ENCODE results near the gene RASA4.
"Not testable (repeated sequence)": the region's sequence is repeated elsewhere in the genome, so short reads cannot be mapped to it uniquely, and the experiment has no call there.

The RASA4 gene

DNA sequence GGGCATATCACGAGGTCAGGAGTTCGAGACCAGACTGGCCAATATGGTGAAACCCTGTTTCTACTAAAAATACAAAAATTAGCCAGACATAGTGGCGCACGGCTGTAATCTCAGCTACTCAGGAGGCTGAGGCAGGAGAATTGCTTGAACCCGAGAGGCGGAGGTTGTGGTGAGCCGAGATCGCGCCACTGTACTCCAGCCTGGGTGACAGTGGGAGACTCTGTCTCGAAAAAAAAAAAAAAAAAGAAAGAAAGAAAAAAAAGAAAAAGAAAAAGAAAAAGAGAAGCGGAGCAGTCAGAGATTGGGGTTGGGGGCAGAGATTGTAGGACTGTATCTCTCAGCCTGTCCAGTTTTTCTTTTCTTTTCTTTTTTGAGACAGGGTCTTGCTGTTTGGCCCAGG, 73.8 kb downstream of the RASA4 start:
- not testable (repeated sequence) for DNase-seq (ENCODE audit: low spot score)

DNA sequence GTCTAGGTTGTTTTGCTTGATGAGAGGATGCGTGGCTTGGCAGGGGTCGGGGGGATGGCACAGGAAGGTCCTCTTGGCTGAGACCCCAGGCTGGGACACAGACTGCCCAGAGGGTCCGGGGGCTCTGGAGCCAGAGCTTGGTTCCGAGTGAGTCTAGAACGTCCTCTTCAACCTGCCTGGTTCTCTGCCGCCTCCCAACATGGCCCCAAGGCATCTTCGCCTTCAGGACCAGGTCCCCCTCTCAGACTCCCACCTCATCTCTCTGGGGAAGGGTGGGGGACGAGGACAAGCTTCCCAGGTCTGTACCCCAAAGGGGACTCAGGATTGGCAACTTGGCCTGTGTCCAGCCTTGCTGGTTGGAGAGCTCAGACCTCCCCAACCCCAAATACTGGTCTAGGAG, 74.5 kb downstream of the RASA4 start:
- not testable (repeated sequence) for DNase-seq (ENCODE audit: low spot score)

DNA sequence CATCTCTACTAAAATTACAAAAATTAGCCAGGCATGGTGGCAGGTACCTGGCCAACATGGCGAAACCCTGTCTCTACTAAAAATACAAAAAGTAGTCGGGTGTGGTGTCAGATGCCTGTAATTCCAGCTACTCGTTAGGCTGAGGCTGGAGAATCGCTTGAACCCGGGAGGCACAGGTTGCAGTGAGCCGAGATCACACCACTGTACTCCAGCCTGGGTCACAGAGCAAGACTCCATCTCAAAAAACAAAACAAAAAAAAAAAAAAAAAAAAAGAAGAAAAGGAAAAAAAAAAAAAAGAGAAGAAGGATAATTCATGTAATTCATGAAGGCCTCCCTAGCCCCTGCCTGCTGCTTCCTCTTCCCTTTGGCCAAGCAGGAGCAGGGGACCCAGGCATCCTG, 76.0 kb downstream of the RASA4 start:
- DNase-seq (ENCODE audit: low spot score) = not testable (repeated sequence)

DNA sequence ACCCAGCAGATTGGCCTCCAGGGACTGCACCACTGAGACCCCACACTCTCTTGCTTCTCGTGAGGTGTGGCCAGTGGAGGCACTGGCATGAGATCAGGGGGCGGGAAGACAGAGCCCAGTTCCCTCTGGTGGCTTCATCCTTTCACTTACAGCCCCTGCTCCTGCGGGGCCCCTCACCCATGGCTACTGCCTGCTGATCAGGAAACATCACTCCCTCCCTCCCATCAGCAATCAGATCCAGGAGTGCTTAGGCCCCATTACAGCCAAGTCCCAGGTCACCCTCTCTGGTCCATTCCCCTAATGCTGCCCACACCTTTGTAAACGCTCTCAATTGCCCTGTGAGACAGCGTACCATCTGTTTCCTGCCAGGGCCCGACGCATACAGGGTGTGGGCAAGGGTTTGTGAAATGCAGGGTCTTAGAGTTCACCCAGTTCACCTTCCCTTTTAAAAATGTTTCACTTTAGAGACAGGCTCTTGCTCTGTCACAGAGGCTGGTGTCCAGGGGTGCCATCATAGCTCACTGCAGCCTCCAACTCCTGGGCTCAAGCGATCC, 81.4 kb downstream of the RASA4 start:
- DNase-seq (ENCODE audit: low spot score) = not testable (repeated sequence)

DNA sequence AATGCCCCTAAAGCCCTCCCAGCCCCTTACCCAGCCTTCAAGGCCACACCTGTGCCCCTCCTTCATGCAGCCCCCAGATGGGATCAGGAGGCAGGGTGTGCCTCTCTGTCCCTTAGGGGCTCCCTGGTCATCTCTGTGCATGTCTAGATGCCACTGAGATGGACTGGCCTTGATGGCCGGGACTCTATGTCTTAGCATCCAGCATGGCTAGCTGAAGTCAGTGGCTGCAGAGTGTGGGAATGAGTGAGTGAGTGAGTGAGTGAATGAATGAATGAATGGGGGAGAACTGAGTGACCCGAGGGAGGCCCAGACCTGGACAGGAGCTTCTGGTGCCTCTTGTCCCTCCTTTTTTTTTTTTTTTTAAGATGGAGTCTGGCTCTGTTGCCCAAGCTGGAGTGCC, 84.4 kb downstream of the RASA4 start:
- not testable (repeated sequence) for DNase-seq (ENCODE audit: low spot score)

DNA sequence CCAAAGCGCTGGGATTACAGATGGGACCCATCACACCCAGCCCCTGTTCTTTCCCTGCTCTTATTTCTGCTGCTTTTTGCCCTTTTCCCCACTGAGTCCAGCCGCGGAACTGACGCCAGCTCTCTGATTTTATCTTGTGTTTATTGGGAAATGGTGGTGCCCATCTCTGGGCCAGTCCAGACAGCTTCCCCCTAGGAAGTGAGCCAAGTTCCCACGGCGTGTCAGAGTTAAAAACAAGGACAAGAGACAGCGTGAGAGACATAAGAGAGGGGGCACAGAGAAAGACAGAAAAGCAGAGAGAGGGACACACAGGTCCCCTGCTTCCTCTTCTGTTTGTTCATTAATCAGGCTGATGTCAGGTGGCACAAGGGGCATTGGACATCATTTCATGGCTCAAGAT, 85.0 kb downstream of the RASA4 start:
- DNase-seq (ENCODE audit: low spot score) = not testable (repeated sequence)

DNA sequence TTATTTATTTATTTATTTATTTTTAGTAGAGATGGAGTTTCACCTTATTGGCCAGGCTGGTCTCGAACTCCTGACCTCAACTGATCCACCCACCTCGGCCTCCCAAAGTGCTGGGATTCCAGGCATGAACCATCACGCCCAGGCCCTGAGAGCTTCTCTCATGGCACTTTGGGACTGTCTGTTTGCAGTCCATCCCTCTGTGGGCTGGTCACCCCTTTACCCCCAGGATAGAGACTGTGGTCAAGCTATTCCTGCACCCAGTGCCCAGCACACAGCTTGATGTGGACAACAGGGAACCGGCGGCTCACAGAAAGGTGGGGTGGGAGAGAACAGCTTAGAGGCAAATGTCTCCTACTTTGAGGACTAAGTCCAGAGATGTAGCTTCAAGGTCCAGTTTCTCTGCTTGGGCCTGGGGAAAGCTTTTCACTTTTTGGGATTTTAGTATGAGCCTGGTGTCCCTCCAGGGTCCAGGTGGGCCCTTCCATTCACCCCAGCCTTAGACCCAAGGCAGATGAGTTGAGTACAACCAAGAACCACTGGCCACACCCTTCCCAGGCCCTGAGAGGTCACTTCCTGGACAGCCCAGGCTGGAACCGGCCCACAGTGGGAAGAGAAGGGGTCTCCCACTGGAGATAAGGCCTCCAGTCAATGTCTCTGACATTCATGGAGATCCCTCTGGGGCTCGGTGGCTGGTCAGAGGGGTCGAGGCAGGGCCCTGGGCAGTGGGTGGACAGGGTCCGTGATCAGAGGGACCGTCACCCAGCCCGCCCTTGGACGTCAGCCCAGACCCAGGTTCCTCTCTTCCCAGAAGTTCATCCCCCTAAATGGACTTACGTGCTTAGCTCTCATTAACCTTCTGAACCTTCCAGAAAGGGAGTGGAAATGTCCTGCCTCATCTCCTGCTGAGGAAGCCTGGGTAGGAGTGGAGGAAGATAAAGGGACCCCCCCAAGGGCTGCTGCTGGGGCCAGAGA, 88.4 kb downstream of the RASA4 start:
- DNase-seq (ENCODE audit: low spot score) = not testable (repeated sequence)

DNA sequence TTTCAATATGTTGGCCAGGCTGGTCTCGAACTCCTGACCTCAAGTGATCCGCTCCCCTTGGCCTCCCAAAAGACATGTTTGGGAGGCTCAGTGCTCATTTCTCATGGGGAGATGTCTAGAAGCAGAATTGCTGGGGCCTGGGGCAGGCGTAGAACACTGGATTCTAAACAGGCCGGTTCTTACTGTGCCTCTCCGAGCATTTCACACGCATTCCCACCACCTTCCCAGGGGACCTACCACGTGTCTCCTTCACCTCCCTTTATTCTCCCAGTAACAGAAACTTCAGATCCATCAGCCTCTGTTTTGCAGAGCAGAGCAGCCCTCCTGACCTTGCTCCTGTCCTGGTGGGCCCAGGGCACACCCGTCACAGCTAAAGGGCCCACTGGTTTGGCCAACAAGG, 89.4 kb downstream of the RASA4 start:
- not testable (repeated sequence) for DNase-seq (ENCODE audit: low spot score)

DNA sequence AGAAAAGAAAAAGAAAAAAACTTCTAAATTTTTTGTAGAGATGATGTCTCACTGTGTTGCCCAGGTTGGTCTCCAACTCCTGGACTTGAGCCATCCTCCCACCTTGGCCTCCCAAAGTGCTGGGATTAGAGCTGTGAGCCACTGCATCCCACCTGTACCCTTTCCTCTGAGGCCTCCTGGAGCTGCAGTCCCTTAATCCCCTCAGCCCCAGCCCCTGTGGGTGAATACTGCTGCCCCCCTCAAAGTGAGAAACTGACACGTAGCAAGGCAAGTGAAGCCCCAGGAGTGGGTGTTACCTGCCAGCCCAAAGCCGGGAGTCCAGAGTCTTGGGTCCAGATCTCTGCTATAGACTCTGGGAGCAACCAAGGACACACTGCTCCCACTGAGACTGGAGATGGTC, 91.8 kb downstream of the RASA4 start:
- DNase-seq (ENCODE audit: low spot score) = not testable (repeated sequence)

All from hematopoietic multipotent progenitor cell treated with erythropoietin and hydrocortisone succinate and interleukin-3 and kit ligand, for 17 days (in vitro differentiated cells).